Medulla oblongata (tissue), 1 donor: ENCODE data around the gene ATP6V0D1.
A peak's percentile ranks its signal among the peaks of the same experiment; 100 is the strongest.
"Not testable (repeated sequence)": the region's sequence is repeated elsewhere in the genome, so short reads cannot be mapped to it uniquely, and the experiment has no call there.

ENCODE experiments used
- DNase-seq: peaks from one replicate; pipeline ENCODE4 v3.0.0-alpha.2; 2015; ENCODE audit errors: extremely low spot score

Gene ATP6V0D1

GRCh38 chr16:67480833-67481560 lies at the start of gene ATP6V0D1:
Gene ATP6V0D1, minus strand, starts transcription at chr16:67481157. Its CDS starts 71 bp downstream, at chr16:67481086.
- DNase-seq: peak; percentile 98

GRCh38 chr16:67530013-67530939 lies 49.3 kb upstream of the ATP6V0D1 start:
- peak; percentile 71 for DNase-seq

GRCh38 chr16:67529582-67530012 lies 48.6 kb upstream of the ATP6V0D1 start:
- DNase-seq: no peak

GRCh38 chr16:67528870-67529581 lies 48.1 kb upstream of the ATP6V0D1 start:
- DNase-seq: peak; percentile 40

GRCh38 chr16:67528222-67528869 lies 47.4 kb upstream of the ATP6V0D1 start, which contains the start of gene RIPOR1:
Gene RIPOR1, plus strand, starts transcription at chr16:67528829. Its CDS starts 9,618 bp downstream, at chr16:67538447.
- peak; percentile 38 for DNase-seq

GRCh38 chr16:67526149-67526791 lies 45.3 kb upstream of the ATP6V0D1 start:
- DNase-seq: no peak

GRCh38 chr16:67525176-67525860 lies 44.4 kb upstream of the ATP6V0D1 start:
- no peak for DNase-seq

GRCh38 chr16:67521095-67521804 lies 40.3 kb upstream of the ATP6V0D1 start:
- peak; percentile 98 for DNase-seq

- DNase-seq: no peak
Measured at GRCh38 chr16:67519242-67519641, 38.3 kb upstream of the ATP6V0D1 start.

- no peak for DNase-seq
Measured at GRCh38 chr16:67518676-67519075, 37.7 kb upstream of the ATP6V0D1 start.

- no peak for DNase-seq
Measured at GRCh38 chr16:67517661-67518423, 36.9 kb upstream of the ATP6V0D1 start.

- no peak for DNase-seq
Measured at GRCh38 chr16:67517155-67517445, 36.1 kb upstream of the ATP6V0D1 start.

- DNase-seq: no peak
Measured at GRCh38 chr16:67516296-67517154, 35.6 kb upstream of the ATP6V0D1 start.

- DNase-seq: peak; percentile 80
Measured at GRCh38 chr16:67514382-67514828, 33.4 kb upstream of the ATP6V0D1 start.

GRCh38 chr16:67513892-67514291 lies 32.9 kb upstream of the ATP6V0D1 start:
- DNase-seq: not testable (repeated sequence)

GRCh38 chr16:67509016-67509415 lies 28.1 kb upstream of the ATP6V0D1 start:
- no peak for DNase-seq

GRCh38 chr16:67506468-67506867 lies 25.5 kb upstream of the ATP6V0D1 start:
- DNase-seq: no peak
